GM12873 (cell line): ENCODE data around the gene CALML6.

Experiments
- CTCF ChIP-seq: IDR thresholded peaks from 2 replicates; pipeline ENCODE4 v1.5.1; 2012; ENCODE audit warnings: low read depth, mild to moderate bottlenecking, moderate library complexity, low read length, control low read depth; ENCODE audit not compliant: insufficient read depth; ENCODE audit errors: missing control alignments

CALML6 gene

DNA sequence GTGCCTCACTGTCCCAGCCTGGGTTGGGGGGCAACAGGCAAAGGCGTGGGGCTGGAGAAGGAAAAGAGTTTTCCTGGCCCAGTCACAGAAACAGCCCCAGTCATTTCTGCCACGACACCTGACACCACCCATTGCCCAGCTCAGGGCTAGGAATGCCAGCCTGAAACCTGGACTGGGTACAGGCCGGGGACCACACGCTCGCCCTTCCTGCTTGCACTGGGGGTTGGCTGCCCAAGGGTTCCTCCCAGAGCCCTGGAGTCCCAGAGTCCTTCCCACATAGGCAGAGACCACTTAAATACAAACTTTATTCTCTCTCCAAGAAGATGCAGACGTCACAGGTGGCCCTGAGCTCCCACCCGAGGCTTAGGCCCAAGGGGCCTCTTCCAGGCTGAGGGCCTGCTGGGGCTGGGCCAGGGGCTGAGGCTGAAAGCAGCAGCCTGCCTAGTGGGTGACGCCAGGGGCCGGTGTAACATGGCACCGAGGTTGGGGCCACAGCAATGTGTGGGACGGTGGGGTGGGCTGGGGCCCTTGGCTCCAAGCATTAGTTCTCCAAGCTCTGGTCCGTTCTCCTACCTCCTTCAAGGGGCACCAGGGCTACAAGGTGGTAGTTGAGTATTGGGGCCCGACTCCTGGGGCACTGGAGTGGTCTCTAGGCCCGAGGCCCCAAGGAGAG lies 2.4 kb downstream of the CALML6 start:
- no peak for TF ChIP-seq CTCF

- TF ChIP-seq CTCF = no peak
Observed at GRCh38 chr1:1917995-1918900, 3.2 kb downstream of the CALML6 start.

GRCh38 chr1:1918901-1919303 lies 3.8 kb downstream of the CALML6 start, which contains the start of gene TMEM52:
TMEM52 (minus strand) TSS chr1:1919279; CDS start chr1:1919265, 14 bp downstream.
- TF ChIP-seq CTCF = peak; percentile 13

DNA sequence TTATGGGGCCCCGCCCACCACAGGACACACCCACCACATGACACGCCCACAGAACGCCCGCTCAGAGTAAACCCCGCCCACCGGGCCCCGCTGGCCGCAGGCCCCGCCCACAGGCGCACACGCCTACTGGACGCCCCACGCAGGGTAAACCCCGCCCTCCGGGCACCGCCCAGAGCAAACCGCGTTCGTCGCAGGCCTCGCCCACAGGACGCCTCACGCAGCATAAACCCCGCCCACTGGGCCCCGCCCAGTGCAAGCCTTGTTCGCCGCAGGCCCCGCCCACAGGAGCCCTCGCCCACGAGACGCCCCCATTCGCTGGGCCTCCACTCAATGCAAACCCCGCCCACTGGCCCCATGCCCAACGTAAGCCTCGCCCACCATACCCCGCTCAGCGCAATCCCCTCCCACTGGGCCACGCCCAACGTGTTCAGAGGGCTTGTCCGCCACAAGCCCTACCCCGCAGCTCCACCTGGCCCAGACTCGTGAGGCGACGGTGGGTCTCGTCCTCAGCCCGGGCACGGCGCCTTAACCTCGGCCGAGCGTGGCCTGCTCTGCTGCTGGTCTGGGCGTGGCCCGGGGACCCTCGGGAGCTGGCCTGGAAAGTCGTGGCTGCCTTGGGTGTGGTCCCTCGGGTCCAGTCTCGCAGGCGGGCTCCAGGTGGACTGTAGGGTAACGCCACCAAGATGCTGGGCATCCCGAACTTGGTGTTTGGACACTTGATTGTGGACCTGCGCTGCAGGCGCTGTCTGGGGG lies 4.4 kb downstream of the CALML6 start:
- TF ChIP-seq CTCF = no peak

GRCh38 chr1:1920057-1920607 lies 5.1 kb downstream of the CALML6 start:
- no peak for TF ChIP-seq CTCF

- no peak for TF ChIP-seq CTCF
Observed at GRCh38 chr1:1920608-1921458, 5.8 kb downstream of the CALML6 start.
